ENCODE results near the gene SORBS1.
A peak's percentile ranks its signal among the peaks of the same experiment; 100 is the strongest.

Gene SORBS1

DNA sequence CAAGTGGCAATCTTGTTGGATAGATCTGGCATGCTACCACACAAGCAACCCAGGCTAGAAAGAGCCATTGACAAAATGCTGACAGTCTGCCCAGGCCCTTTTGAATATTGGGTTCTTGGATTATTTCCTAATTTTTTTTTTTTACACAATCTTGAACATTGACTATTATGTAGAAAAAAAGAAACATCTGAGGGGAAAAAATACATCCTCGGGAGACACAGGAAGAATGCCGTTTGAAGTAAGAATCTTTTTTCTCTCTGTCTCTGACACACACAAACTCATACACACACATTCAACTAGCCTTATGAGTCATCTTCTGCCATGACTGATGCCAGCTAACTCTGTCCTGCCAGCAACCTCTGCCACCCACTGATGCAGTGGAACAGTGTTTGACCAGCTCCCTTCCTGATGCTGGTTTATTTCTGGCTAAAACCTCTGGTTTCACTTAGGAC is 47.2 kb downstream of the SORBS1 start:
- peak in 1 of 5 experiments; percentile 76 for DNase-seq

DNA sequence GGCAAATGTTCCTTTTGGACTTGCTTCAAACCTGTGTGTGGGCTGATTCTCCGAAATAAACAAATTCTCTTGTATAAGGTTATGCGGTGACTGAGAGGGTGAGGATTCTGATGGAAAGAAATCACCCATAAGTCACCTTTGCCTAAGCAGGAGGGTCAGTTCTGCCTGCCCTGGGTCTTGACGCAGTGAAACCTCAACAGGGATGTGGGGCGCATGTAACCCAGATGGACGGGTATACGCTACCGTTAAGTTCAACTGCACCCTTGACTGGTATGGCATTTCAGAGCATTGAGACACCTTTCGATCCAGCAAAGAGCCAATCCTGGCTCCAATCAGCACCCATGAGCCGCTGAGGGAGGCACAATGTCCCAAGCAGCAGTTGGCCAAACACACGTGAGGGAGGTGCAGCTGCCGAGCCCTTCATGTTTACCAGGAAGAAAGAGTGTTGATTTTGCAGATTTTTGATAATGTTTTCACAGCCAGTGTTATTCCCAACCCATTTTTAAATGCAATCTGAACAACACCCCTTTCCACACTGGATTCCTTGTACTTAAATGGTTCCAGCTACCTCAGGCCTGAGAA is 48.1 kb downstream of the SORBS1 start:
- no peak for DNase-seq

DNA sequence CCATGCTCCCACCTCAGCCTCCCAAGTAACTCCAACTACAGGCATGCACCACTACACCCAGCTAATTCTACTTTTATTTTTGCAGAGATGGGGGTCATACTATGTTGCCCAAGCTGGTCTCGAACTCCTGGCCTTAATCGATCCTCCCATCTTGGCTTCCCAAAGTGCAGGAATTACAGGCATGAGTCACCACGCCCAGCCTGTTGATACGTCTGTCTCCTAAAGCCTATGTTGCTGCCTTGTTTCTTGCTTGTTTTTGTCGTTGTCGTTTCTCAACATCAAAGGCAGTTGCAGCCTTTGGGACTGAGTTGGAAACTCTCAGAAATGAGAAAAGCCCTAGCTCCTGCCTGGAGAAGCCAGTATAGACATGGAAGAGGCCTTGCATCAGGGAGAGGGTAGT is 49.9 kb downstream of the SORBS1 start:
- DNase-seq: no peak

DNA sequence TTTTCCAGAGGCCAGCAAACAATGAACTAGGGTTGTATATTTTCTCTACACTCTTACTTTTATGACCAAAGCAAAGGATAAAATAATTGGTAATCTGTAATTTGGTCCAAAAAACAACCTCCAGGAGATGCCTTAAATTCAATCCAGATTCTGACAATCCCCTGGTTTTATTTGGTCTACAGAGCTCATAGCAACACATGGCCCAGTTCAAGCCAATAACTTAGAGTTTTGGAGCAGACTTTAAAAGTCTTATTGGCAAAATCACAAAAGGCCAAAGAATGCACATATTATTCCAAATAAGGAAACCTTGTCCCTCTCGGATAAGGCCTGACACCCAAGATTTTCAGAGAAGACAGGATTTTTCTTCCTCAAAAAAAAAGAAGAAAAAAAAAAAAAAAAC is 51.9 kb downstream of the SORBS1 start:
- no peak for DNase-seq

DNA sequence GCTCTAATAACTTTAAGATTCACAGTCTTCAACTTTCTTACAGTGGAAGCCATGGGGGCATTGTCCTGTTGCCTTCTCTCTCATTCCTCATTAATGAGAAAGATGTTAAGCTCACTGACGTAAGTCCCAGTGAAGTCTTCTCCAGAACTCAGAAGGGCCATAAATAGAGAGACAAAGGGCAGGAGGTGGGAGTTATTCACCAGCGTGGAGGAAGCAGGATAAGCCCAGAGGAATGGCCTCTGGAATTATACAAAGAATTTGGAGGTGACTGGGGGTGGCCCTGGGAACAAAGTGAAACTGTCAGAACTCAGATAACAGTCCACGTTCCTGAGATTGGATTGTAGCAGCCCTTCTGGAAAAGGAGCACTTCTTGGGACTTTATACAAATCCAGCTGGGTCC is 52.4 kb downstream of the SORBS1 start:
- DNase-seq: no peak

DNA sequence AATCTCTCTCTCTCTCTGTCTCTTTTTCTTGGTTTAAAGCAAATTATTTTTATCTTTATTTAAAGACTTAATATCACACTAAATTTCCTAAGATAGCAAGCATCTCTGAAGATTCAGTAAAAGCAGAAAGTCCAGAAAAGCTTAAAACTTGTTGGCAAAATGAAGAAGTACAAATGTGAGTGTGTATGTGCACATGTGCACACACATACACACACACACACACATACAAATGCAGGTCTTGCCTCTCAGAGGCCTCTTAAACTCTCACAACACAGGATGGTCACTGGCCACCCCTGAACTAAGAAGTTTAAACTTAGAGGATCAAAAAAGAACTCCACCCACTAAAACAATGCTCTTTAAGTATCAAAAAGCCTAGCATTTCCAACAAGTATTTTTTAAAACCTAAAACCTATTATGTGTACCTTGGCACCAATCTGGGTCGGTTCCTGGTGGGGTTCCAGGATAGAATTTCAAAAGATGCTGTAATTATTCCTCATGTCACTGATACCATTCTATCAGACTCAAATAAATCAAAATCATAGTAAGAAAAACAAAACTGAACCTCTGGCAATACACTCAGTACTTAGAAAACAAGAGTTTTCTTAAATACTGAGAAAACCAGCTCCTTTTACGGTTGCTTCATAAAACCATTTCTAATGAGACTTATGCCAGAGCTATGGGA is 55.0 kb downstream of the SORBS1 start:
- no peak for DNase-seq

DNA sequence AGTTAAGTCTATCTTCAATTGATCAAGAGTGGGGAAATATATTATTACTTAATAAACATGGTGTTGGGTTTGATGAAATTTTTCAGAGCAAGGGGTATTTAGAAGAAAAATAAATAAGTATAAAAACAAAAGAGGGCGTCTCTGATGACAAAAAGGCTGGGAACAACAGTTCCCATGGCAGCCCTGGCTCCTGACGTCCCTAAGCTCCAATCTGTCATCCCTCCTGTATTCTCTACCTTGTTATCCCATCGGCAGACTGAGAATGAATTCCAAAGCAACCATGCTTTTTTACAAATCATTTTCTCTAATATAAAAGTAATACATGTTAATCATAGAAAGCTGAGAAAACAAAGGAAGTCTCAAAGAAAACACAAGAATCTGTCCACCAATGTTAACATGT is 55.5 kb downstream of the SORBS1 start:
- no peak for DNase-seq

DNA sequence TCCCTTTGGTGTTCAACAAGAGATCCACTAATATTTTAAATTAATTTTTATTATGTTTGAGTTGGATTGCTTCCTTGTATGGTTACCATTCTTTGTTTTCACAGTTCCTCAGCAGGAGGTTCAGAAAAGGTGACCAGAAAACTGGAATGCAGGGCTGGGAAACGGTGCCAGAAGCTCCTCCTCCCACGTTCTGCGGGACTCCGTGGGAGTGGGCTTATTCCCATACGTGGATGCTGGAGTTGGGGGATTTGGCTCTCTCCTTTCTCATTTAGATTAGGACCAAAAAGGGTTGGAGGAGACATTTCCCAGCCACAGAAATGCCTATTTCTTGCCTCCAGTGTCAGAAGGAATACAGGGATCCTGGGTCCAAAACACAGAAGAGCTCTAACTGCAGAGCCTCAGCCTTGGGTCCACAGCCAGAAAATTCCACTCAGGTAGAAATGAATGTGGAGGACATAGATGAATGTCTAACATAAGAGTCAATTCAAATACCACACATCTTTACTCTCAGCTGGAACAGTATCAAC is 56.0 kb downstream of the SORBS1 start:
- no peak for DNase-seq

DNA sequence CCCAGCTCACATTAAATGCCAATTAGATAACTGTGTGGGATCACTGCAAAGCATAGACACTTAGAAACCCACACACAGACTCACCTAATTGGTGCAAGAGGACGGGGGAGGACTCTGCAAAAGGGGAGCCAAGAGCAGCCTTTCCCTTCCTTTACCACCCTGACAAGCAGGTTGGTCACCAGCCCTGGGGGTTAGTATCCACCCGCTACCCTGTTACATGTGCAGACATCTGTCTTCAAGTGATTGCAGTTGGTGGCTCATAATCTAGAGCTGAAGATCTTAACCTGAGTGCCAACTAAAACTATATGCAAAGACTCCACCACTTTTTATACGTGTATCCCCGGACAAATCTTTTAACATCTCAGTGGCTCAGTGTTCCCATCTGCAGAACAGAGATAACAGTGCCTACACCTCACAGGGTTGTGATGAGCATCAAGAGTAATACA is 56.9 kb downstream of the SORBS1 start:
- no peak for DNase-seq

DNA sequence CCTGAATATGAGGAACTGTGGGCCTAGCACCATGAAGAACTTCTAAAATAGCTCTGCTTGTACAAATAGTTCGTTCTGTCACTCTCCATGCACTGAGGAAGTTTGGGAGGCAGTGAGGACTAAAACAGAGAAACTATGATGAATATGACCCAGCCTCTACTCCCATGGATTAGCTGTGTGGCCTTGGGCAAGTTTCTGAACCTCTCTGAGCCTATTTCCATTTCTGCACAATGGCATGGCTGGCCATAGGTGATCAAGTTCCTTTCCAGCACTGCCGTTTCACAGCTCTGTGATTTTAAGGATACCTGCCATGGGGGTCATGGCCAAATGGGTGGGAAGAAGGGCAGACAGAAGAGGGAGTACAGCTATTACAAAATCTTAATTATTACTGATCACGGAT is 57.6 kb downstream of the SORBS1 start:
- DNase-seq: no peak

DNA sequence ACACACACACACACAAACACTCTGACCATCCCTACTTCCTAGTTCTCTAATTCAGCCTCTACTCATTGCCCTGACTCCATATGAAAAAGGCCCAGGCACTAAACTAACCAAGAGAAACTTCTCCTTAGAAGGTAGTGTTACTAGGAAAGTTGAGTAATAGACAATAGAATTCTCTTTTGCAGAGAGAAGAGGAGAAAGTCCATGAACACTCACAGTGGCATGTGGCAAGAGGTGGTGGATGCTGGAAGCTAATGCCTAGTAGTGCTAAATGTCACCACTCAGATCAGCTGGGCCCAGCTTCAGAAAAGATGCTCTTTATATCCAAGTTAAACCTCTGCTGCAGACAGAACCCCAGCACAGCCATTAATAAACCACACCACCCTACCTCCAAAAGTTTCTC is 58.2 kb downstream of the SORBS1 start:
- no peak for DNase-seq

DNA sequence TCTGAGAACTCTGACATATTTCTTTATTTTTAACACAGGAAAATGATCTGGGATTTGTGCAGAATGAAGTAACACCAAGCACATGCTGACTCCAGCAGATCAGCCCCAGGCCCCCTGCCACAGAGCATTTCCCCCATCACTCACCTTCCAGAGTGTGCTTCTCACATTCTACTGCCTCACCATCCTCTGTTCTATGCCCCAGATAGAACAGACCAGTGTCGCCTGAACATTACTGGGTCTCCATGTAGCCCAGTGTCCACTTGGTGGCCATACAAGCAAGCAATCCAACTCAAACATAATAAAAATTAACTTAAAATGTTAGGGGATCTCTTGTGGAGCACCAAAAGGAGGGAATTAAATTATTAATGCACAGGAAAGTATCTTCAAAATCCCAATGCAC is 58.8 kb downstream of the SORBS1 start:
- no peak for DNase-seq

DNA sequence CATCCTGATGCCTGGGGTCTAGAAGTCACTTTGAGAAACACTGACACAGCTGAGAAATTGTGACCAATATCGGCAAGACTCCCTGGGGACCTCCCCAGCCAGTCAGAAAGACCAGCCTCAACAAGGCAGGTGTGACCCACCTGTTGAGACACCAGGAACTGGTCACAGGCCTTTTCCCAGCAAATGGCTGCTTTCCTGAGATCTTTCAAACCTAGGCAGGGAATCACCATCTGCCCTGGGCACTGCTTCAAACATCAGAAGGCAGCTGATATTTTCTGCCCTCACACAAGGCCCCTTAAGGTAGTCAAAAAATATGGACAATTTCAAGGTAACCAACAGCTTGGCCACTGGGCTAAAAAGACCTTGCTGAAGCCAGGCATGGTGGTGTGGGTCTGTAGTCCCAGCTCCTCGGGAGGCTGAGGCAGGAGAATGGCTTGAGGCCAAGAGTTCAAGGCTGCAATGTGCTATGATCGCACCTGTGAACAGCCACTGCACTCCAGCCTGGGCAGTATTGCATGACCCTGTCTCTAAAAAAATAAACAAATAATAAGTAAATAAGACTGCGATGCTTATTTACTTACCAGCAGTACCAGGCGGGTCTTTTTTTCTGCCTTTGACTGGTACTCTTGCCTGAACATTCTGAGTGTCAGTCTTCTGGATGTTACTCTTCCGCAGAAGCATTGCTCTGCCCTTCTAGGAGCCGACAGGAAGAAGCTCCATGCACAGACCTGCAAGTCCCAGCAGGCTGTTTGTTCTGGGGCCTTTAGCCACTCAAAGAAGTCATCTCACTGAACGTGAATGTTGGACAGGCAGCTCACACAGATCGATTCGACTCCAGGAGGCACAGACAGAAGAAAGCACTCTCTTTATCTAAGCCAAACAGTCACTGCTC is 59.7 kb downstream of the SORBS1 start:
- DNase-seq: no peak

DNA sequence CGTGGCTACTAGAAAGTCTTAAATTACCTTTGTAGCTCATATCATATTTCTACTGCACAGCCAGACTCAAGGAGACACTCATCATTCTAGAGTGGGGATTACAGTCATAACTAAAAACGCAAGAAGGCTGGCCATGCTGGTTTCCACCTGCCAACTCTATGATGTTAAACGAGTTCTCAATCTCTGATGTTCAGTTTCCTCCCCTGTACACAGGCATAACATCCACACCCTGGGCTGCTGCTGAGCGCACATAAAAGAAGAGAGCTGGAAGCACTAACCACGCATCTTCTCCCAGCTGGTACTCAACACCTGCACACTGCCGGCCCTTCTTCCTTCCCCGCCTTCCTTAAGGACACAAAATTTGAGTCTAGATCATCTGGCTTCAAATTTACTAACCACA is 60.5 kb downstream of the SORBS1 start:
- DNase-seq: peak in 1 of 5 experiments; percentile 71

DNA sequence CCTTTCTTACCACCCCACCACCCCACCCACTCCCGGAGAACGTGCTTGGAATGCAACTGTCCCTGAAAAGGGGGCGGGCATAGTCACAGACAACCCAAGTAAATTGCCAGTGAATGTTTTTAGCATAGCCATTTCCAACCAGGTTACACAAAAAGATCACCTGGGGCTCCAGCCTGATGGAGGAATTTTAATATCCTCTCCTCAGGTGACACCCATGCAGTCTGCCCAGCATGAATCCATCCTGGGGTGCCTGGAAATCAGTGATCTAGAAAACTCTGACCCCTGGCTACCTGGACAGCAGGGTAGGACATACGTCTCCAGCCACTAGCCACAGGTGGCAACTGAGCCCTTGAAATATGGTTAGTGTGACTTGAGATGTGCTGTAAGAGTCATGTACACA is 61.1 kb downstream of the SORBS1 start:
- no peak for DNase-seq

DNA sequence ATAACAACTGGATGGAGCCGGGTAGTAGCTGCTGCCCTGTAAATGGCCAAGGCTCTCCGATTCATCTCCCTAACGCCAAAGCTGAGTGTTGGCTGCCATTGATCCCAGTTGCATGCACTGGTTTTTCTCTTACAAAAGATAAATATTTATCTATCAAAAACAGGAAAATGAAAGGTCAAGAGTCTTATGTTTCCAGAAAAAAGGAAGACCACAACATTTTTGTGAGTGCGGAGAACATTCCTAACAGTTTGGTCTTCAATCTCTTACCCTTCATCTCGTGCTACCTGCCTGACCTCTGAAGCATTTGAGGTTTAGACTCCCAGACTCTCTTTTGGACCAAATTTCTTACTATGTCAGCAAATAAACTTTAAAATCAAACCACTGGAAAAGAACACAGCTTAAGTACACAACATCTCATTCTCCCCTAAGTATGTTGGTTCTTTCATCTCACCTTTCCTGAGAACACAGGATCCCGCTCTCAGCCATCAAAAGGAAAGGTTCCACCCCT is 61.6 kb downstream of the SORBS1 start:
- DNase-seq: no peak

DNA sequence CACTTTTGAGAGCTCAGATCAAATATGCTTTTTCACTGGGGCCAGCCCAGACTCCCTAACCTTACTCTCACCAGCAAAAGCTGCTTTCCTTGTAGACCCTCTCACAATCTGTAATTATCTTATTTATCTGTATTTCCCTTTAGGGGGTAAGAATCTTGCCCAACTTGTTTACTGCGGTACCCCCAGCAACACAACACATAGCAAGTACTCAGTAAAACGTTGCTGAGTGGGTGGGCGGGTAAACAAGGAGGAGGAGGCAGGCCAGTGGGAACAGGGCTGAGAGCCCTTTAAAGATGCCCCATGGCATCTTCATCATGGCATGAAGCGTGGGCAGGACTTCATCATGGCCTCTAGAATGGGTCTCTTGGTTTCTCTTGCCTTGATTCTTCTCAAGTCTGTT is 64.2 kb downstream of the SORBS1 start:
- DNase-seq: no peak

DNA sequence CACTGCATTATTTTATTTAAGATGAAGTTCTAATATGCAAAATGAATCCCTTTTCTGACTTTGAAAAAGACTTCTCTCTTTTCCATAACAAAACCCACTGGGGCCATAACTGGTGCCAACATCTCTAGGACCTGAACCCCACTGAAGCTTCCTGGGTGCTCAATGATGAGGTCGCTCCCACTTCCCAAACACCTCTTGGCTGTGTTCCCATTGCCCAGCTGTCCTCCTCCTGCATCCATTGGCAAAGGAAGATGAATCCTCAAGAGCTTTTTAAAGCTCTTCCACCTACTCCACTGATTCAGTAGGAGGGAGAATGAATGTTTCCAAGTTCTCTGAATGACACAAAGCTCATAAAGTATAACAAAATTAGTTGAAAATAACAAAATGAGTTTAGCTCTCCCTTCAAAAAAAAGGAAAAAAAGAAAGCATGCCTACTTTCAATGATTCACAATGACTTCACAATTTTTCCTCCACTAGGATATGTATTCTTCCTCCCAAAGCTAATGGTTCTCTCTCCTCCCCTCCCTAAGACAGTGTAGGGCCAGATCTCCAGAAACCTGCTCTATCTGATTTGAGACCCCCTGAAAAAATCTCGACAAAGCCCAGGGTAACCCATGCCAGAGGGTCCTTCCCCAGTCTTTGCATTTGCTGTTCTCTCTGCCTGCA is 64.8 kb downstream of the SORBS1 start:
- DNase-seq: no peak

DNA sequence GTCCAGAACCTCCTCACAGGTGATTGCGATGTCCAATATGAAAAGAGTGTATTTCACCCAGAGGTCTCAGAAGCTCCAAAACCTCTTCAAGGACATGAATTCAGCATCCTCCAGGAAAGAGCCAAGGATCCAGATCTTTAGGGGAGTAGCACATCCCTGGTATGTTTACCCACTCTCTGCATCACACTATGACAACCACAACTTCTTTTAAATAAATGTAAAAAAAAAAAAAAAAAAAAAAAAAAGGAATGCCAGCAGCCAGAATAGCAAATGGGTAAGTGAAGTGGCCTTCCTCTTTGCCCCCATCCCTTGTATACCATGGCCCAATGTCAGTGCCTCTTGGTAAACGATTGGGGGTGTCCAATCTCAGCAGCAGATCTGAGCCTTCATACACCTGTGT is 67.3 kb downstream of the SORBS1 start:
- DNase-seq: no peak

DNA sequence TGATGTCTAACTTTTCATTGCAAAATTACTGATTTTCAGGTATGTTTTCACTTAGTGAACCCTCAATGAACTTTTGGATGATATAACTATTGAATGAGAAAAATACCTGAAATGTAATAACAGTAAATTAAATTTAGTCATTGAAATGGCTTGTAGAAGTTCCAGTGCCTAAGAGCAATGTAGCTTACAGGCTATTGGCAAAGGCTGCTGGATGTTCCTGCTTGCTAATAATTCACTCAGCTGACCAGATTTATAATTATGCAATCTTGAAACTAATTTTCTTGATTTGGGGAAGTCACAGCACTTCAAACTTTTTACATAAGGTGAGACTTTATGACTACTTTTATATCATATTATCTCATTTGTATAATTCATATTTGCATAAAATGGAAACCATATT is 73.2 kb downstream of the SORBS1 start:
- DNase-seq: no peak

DNA sequence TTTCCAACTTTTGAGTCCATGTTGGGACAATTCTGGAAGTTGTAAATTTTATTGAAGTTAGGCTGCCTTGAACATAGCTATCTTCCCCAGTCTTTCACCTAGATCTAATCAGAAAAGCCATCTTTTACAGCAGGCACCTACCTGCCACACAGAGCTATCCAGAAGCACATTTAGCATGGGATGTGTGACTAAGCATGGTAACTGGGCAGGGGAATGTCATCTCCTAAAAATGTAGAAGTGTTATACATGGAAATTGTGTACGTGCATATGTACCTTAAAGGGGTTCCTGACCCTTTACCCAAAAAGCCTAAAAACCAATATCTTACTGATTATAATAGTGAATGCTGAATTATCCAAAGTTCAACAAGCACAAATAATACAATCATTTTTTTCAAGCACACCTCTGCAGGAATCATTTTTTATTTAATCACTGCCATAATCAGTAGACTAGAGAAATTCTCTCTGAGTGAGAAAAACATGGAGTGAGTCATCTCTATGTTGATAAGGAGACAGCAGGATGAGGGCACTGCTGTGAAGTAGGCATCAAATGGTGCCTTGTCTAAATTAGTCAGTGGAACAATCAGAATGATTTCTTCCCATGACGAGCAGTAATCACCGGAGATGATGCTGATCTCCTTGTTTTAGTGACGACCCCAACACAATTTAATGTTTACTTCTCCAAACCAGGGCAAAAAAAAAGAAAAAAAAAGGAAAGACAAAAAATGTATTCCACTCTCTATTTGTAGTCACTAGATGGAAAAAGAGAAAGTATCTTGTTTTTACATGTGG is 75.9 kb downstream of the SORBS1 start:
- peak in 1 of 5 experiments; percentile 66 for DNase-seq

Measured in T-helper 2 cell (primary cell).